Measurements from ENCODE around the gene MCTP1. TPM values are rescaled to one million over a fixed set of nuclear protein-coding genes. Genes with fewer than 3 reads are reported as not detected.

MCTP1 gene
- total and polyA plus RNA-seq, 2 of the 13 experiments (the other 11 are each of a cell fraction or from before 2014, with no cell fraction given), result 0.15 to 0.48 TPM

GRCh38 chr5:95124101-95124500 lies 160.8 kb downstream of the MCTP1 start (continued):
- no peak for TF ChIP-seq ZNF318 (CRISPR knock-in tag; IDR thresholded peaks at IDR 0.05)
- no peak for TF ChIP-seq REPIN1 (CRISPR knock-in tag; IDR thresholded peaks at IDR 0.05; ENCODE audit: borderline replicate concordance, low read depth)
- no peak for TF ChIP-seq ZSCAN20 (CRISPR knock-in tag; IDR thresholded peaks at IDR 0.05; ENCODE audit: borderline replicate concordance)
- no peak for TF ChIP-seq ZNF781 (CRISPR knock-in tag; IDR thresholded peaks at IDR 0.05; ENCODE audit: borderline replicate concordance, not compliant biosample characterization)
- TF ChIP-seq KAT8 (CRISPR knock-in tag; IDR thresholded peaks at IDR 0.05), result no peak
- TF ChIP-seq ZNF496 (CRISPR knock-in tag; IDR thresholded peaks at IDR 0.05; ENCODE audit: insufficient replicate concordance), result no peak
- no peak for TF ChIP-seq ZNF788 (CRISPR knock-in tag; IDR thresholded peaks at IDR 0.05; ENCODE audit: borderline replicate concordance)
- TF ChIP-seq ZNF337 (CRISPR knock-in tag; IDR thresholded peaks at IDR 0.05; ENCODE audit: borderline replicate concordance, low read depth), result no peak
